ENCODE measurements around the gene TYW1B.
"Not testable (repeated sequence)": the region's sequence is repeated elsewhere in the genome, so short reads cannot be mapped to it uniquely, and the experiment has no call there.

DNA sequence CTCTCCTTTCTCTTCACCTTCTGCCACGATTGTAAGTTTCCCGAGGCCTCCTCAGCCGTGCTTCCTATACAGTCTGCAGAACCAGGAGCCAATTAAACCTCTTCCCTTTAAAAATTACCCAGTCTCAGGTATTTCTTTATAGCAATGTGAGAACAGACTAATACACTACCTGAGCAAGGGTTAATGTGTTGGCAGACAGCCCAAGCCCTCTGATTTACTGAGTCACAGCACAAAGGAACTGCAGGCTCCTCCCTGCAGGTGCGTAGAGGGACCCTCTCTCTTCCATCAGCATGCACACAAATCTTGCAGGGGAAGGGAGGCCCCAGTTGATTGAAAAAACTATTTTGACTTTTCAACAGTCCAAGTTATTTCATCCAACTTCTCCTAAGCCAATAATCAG, 271.3 kb downstream of the TYW1B start:
- TF ChIP-seq, protein P1, sequence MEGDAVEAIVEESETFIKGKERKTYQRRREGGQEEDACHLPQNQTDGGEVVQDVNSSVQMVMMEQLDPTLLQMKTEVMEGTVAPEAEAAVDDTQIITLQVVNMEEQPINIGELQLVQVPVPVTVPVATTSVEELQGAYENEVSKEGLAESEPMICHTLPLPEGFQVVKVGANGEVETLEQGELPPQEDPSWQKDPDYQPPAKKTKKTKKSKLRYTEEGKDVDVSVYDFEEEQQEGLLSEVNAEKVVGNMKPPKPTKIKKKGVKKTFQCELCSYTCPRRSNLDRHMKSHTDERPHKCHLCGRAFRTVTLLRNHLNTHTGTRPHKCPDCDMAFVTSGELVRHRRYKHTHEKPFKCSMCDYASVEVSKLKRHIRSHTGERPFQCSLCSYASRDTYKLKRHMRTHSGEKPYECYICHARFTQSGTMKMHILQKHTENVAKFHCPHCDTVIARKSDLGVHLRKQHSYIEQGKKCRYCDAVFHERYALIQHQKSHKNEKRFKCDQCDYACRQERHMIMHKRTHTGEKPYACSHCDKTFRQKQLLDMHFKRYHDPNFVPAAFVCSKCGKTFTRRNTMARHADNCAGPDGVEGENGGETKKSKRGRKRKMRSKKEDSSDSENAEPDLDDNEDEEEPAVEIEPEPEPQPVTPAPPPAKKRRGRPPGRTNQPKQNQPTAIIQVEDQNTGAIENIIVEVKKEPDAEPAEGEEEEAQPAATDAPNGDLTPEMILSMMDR (conservative IDR thresholded peaks at IDR 0.05; ENCODE audit: low read depth, low read length): not testable (repeated sequence)
- not testable (repeated sequence) for TF ChIP-seq POLR2A (IDR thresholded peaks at IDR 0.05; ENCODE audit: low read depth, low read length); MAZ (IDR thresholded peaks at IDR 0.05; ENCODE audit: borderline replicate concordance, low read depth, low read length); BHLHE40 (IDR thresholded peaks at IDR 0.05; ENCODE audit: low read depth, low read length); CEBPB (IDR thresholded peaks at IDR 0.05; ENCODE audit: low read depth, low read length); SMC3 (IDR thresholded peaks at IDR 0.05; ENCODE audit: low read depth, low read length)

Measured in IMR-90 (cell line).